Activated CD8-positive, alpha-beta memory T cell treated with anti-CD3 and anti-CD28 coated beads, Interleukin-2, amount 50 U/mL, for 24 hours (primary cell): ENCODE measurements around the gene PERCC1.

Source experiments
- DNase-seq: peaks from one replicate; pipeline ENCODE4 v3.0.0-alpha.2; 2020; ENCODE audit errors: extremely low read depth

The PERCC1 gene

GRCh38 chr16:1412847-1413246 lies 18.0 kb upstream of the PERCC1 start:
- no peak for DNase-seq

- no peak for DNase-seq
Measured at GRCh38 chr16:1413684-1414531, 17.0 kb upstream of the PERCC1 start.

- DNase-seq: peak; percentile 36
Measured at GRCh38 chr16:1414532-1415260, 16.2 kb upstream of the PERCC1 start, which contains the start of gene UNKL. Gene UNKL (minus strand): TSS chr16:1414704. CDS start chr16:1414691, 13 bp downstream.

- DNase-seq: no peak
Measured at GRCh38 chr16:1416521-1416941, 14.3 kb upstream of the PERCC1 start.

DNA sequence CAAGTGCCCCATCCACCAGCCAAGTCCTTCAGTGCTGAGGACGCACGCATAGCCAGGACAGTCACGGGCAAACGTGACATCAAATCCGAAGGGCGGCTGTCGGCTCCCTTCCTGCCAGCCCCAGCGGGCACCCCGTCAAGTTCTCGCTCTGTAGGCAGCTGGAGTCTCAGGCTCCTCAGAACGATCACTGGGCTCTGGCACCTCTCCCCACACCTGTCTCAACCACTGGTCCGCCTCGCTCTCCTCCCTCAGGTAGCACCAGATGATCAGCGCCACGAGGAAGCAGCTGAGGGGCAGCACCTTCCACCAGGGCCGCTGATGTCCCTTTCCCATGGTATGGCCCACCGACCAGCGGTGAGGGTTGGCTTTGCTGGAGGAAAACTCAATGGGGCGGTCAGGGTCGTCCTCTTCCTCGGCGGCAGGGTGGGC lies 10.8 kb upstream of the PERCC1 start:
- no peak for DNase-seq

GRCh38 chr16:1422076-1422475 lies 8.8 kb upstream of the PERCC1 start:
- no peak for DNase-seq

GRCh38 chr16:1424028-1424427 lies 6.8 kb upstream of the PERCC1 start:
- DNase-seq: no peak

- DNase-seq: no peak
Measured at GRCh38 chr16:1425616-1426370, 5.1 kb upstream of the PERCC1 start.

DNA sequence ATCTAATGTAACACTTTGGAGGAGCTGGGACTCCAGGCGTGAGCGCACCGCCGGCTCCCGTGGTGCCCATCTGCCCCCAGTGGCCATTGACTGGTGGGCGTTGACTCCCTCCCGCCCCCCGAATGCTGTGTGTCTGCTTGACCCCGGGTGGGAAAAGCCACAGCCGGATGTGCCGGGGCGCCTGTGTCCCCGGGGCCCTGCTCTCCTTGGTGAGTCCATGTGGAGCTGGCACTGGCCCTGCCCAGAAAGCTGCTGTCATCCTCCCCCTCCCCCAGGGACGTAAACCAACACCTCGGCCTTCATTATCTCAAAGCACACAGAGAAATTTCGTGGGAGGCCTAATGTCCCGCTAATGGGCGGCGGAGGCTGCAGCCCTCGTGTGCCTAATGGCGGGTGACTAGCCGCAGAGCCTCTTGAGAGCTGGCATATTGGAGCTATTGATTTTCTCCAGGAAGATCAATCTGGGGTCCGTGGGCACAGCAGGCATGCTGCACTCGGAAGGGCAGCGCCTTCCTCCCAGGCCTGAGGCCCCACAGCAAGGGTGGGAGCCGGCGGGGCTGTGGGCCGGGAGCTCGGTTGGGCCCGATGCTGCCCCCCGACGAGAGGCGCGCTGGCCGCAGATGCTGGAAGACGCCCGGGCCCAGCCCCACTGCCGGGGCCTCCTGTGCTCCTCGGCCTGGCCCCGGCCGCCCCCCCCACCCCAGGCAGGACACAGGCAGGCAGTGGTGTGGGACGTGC lies 4.0 kb upstream of the PERCC1 start:
- no peak for DNase-seq

DNA sequence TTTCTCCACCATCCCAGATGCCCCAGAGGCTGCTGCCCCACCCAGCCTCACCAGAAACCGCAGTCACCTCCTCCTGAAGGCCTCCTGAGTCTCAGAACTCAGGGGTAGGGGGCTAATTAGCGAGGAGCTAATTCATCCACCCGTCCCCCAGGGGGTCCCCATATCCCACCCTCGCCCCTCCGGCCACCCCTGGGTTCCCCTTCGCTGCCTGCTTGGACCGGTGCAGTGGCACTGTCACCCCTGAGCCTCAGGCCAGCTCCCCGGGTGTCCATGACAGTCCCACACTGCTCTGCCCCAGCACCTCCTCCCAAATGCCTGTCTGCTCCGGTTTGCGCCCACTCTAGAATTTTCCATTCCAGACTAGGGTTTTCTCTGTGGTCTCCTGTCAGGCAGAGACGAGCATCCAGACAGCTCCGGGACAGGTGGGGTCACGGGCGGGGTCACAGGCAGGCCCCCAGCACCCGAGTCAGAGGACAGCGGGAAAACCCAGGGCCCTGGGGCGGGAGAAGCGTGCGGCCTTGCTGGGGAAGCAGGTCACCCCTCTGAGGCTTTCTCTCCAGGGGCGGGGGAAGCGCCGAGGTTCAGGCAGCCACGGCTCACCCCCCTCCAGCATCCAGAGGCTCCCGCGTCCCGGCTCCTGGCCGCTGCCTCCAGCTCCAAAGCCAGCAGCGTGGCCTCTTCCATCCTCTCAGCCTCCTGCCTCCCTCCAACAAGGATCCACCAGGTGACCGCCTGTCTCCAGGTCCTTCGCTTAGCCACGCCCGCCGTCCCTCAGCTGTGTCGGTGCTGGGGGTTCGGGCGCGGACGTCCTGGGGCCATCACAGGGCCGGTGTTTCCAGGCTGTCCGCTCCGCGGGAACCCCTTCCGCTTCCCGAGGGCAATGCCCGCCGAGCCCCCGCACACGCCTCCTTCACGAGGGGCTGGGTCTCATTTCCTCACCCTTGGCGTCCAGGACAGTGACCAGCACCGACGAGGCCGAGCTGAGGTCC lies 3.1 kb upstream of the PERCC1 start:
- no peak for DNase-seq

GRCh38 chr16:1428511-1428910 lies 2.4 kb upstream of the PERCC1 start:
- no peak for DNase-seq

- DNase-seq: no peak
Measured at GRCh38 chr16:1429012-1429411, 1.9 kb upstream of the PERCC1 start.

- no peak for DNase-seq
Measured at GRCh38 chr16:1429631-1430030, 1.2 kb upstream of the PERCC1 start.

GRCh38 chr16:1430214-1430758 lies 592 bp upstream of the PERCC1 start:
- no peak for DNase-seq

DNA sequence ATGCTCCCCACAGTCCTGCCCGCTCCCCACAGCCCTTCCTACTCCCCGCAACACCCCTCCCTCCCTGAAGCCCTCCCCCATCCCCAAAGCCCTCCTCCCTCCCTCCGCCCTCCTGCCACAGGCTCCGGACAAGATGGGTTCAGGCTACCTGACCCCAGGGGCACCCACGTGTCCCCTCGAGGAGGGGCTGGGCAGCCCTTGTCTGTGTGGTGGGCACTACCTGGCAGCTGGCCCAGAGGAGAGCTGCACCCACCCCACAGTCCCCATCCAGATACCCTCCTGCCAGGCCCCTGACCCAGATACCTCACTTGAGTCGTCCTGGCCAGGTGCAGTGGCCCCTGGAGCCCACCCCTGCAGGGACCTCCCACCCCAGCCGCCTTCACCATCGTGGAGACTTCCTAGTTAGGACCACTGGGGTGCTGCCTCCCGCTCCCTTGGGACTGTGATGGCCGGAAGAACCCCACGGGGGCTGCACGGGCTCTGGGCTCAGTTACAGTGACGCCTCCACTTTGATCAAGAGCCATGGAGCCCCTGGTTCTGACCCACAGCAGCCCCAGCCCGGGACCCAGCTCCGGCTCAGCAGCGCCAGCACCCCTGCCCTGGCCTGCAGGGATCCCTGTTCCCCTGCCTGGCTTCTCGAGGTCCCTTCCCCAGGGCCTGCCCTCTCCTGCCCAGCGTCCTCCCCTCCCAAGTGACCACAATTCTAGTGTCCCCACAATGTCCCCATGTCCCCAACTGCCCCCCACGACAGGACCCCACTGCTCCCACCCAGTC lies 806 bp downstream of the PERCC1 start:
- DNase-seq: no peak

DNA sequence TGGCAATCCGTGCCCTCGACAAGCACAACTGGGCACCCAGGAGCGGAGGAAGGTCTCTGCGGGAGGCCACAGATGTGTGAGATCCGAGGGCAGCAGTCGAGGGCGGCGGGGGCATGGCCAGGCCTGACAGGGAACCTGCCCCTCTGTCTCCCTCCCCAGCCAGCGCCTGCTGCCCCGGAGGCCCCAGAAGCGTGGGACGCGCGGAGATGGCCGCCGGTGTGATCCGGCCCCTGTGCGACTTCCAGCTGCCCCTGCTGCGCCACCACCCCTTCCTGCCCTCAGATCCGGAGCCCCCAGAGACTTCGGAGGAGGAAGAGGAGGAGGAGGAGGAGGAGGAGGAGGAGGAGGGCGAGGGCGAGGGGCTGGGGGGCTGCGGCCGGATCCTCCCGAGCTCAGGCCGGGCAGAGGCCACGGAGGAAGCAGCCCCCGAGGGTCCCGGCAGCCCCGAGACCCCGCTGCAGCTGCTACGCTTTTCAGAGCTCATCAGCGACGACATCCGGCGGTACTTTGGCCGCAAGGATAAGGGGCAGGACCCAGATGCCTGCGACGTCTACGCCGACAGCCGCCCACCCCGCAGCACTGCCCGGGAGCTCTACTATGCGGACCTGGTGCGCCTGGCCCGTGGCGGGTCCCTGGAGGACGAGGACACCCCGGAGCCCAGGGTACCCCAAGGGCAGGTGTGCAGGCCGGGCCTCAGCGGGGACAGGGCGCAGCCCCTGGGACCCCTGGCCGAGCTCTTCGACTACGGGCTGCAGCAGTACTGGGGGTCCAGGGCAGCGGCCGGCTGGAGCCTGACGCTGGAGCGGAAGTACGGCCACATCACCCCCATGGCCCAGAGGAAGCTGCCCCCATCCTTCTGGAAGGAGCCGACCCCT lies 1.7 kb downstream of the PERCC1 start:
- no peak for DNase-seq

GRCh38 chr16:1433263-1433560 lies 2.3 kb downstream of the PERCC1 start:
- no peak for DNase-seq

DNA sequence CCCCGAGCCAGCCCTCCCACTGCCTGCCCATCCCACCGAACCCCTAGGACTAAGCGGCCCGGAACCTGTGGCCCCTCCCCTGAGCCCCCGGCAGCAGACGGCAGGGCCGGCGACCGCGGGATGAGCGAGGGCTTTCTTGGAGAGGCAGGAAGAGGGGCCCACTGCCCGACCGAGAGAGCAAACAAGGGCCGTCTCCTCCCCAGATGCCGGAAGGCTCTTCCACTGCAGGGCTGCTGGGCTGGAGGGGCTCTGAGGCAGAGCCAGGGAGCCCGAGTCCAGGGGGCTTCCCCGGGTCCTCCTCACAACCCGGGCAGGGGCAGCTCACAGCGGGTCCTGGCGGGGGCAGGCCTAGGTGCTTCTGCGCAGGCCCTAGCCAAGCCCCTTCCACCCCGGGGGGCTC lies 2.9 kb downstream of the PERCC1 start:
- no peak for DNase-seq
